GM18867 (cell line): ENCODE measurements around the gene MAGEA2B.
A peak's percentile ranks its signal among the peaks of the same experiment; 100 is the strongest.
"Not testable (repeated sequence)": the region's sequence is repeated elsewhere in the genome, so short reads cannot be mapped to it uniquely, and the experiment has no call there.

Experiments
- ATAC-seq: cut with Tn5 transposase; IDR thresholded peaks from one replicate; pipeline ENCODE4 v1.9.1; 2021; ENCODE audit warnings: mild to moderate bottlenecking, moderate library complexity; ENCODE audit not compliant: unreplicated experiment

The MAGEA2B gene

DNA sequence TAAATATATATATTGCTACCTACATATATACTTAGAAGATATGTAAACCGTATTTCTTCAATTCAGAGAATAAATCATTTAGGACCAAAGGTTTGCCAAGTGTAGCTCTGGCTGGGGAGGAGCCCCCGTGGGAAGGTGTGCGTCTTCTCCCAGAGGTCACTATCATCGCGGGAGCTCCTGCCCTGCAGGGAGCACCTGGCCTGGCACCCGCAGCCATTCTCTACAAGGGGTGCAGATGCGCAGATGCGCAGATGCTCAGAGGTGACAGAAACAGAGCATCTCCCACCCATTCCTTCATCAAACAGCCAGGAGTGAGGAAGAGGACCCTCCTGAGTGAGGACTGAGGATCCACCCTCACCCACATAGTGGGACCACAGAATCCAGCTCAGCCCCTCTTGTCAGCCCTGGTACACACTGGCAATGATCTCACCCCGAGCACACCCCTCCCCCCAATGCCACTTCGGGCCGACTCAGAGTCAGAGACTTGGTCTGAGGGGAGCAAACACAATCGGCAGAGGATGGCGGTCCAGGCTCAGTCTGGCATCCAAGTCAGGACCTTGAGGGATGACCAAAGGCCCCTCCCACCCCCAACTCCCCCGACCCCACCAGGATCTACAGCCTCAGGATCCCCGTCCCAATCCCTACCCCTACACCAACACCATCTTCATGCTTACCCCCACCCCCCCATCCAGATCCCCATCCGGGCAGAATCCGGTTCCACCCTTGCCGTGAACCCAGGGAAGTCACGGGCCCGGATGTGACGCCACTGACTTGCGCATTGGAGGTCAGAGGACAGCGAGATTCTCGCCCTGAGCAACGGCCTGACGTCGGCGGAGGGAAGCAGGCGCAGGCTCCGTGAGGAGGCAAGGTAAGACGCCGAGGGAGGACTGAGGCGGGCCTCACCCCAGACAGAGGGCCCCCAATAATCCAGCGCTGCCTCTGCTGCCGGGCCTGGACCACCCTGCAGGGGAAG, at the start of gene MAGEA2B:
MAGEA2B (plus strand) TSS at position 814 of the 973 bp plus-strand sequence. CDS start 2,479 bp downstream, outside the sequence.
- not testable (repeated sequence) for ATAC-seq

GRCh38 chrX:152674135-152674534, 40.3 kb upstream of the MAGEA2B start:
- no peak for ATAC-seq

DNA sequence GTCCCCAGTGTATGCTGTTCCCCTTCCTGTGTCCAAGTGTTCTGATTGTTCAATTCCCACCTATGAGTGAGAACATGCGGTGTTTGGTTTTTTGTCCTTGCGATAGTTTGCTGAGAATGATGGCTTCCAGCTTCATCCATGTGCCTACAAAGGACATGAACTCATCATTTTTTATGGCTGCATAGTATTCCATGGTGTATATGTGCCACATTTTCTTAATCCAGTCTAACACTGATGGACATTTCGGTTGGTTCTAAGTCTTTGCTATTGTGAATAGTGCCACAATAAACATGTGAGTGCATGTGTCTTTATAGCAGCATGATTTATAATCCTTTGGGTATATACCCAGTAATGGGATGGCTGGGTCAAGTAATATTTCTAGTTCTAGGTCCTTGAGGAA, 39.8 kb upstream of the MAGEA2B start:
- ATAC-seq: not testable (repeated sequence)

DNA sequence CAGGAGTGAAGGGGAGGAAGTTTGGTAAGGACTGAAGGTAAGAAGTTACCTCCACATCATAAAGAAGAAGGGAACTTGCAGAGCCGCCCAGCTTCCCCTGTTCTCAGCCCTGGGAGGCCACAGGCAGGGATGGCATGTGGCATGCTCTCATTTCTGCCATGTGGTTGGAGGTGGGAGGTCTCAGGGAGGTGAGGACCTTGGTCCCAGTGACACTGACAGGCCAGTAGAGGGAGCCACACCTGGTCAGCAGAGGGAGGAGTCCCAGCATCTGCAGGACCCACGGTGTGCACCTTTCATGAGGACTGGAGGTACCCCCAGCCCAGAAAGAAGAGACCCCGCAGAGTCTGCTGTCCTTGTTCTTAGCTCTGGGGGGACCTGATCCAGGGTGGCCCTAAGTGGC, 33.4 kb upstream of the MAGEA2B start:
- peak; percentile 97 for ATAC-seq

DNA sequence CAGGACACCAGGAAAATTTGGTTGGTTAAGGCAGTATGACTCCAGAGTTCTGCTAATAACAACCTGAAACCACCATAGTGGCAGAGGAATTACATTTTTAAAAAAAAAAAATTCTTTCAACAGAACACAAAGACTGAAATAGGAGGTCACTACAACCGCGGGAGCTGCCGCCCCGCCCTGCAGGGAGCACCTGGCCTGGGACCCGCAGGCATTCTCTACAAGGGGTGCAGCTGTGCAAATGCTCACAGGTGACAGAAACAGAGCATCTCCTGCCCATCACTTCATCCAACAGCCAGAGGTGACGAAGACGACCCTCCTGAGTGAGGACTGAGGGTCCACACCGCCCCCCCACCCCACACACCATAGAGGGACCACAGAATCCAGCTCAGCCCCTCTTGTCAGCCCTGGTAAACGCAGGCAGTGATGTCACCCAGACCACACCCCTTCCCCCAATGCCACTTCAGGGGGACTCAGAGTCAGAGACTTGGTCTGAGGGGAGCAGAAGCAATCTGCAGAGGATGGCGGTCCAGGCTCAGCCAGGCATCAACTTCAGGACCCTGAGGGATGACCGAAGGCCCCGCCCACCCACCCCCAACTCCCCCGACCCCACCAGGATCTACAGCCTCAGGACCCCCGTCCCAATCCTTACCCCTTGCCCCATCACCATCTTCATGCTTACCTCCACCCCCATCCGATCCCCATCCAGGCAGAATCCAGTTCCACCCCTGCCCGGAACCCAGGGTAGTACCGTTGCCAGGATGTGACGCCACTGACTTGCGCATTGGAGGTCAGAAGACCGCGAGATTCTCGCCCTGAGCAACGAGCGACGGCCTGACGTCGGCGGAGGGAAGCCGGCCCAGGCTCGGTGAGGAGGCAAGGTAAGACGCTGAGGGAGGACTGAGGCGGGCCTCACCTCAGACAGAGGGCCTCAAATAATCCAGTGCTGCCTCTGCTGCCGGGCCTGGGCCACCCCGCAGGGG, 16.2 kb upstream of the MAGEA2B start, which contains the start of gene MAGEA3:
MAGEA3 (plus strand) TSS at position 843 of the 980 bp plus-strand sequence. CDS start 2,039 bp downstream, outside the sequence.
- not testable (repeated sequence) for ATAC-seq

GRCh38 chrX:152700390-152700789, 14.0 kb upstream of the MAGEA2B start:
- not testable (repeated sequence) for ATAC-seq

DNA sequence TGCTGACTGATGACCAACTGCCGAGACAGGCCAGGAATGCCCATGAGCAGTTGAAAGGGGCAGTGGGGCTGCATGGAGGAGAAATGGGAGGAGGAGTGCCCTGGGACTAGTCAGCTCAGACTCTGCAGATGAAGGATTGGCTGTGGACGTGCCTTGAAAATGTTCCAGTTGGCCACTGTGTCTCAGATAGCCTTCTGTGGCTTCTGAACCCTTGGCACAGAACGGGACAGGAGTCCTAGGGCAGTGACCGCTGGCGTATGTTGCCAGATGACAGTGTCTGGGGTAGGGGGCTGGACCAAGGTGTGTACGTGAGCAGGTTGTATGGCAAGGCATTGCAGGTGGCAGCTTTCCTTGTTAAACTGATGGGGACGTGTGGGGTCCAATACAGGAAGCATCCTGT, 7.9 kb upstream of the MAGEA2B start:
- ATAC-seq: not testable (repeated sequence)

- not testable (repeated sequence) for ATAC-seq
Measured at GRCh38 chrX:152709173-152709572, 5.3 kb upstream of the MAGEA2B start, which contains the start of gene CSAG2. Gene CSAG2 (minus strand): TSS chrX:152709273. CDS start chrX:152709112, 161 bp downstream.

DNA sequence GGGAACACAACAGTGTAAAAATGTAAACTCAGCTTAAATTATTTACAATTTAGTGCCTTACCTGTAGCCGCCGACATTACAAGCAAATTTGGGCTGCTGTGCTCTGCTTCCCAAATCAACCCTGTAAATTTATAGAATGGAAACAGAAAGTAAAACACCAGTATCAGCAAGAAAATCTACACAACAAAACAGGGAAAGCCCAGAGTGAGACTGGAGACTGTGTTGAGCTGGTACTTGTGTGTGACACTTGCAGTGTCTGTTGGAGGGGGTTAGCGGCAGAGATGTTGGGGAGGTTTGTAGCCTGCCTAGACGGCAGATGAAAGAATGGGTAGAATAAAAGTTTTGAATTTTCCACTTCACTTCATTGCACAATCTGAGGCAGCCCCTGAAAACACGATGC, 1.2 kb upstream of the MAGEA2B start:
- not testable (repeated sequence) for ATAC-seq

DNA sequence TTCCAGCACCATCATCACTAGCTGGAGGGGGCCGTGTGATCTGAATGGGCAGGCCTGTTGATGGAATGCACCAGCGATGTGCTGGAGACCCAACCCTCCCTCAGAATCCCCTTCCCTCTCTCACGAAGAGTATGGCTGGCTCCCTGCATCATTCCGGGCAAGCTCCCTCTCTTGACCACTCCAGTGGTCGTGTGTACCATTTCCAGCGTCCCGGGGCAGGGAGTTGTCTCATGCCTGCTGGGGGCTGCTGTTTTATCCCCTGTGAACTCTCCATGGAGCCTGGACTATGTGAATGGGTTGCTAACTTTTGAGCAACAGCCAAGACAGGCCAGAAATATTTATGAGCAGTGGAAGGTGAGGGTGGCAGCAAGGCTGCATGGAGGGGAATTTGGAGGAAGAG, 11.0 kb downstream of the MAGEA2B start:
- ATAC-seq: no peak

DNA sequence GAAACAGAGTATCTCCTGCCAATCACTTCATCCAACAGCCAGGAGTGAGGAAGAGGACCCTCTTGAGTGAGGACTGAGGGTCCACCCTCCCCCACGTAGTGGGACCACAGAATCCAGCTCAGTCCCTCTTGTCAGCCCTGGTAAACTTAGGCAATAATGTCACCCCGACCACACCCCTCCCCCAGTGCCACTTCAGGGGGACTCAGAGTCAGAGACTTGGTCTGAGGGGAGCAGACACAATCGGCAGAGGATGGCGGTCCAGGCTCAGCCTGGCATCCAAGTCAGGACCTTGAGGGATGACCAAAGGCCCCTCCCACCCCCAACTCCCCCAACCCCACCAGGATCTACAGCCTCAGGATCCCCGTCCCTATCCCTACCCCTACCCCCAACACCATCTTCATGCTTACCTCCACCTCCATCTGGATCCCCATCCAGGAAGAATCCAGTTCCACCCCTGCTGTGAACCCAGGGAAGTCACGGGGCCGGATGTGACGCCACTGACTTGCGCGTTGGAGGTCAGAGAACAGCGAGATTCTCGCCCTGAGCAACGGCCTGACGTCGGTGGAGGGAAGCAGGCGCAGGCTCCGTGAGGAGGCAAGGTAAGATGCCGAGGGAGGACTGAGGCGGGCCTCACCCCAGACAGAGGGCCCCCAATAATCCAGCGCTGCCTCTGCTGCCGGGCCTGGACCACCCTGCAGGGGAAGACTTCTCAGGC, 19.0 kb downstream of the MAGEA2B start, which contains the start of the genes CSAG1 and MAGEA12:
CSAG1 (minus strand) TSS at position 461 of the 715 bp plus-strand sequence. CDS start 1,261 bp downstream, outside the sequence.
MAGEA12 (plus strand) TSS at position 497 of the 715 bp plus-strand sequence. CDS start 2,405 bp downstream, outside the sequence.
- no peak for ATAC-seq

DNA sequence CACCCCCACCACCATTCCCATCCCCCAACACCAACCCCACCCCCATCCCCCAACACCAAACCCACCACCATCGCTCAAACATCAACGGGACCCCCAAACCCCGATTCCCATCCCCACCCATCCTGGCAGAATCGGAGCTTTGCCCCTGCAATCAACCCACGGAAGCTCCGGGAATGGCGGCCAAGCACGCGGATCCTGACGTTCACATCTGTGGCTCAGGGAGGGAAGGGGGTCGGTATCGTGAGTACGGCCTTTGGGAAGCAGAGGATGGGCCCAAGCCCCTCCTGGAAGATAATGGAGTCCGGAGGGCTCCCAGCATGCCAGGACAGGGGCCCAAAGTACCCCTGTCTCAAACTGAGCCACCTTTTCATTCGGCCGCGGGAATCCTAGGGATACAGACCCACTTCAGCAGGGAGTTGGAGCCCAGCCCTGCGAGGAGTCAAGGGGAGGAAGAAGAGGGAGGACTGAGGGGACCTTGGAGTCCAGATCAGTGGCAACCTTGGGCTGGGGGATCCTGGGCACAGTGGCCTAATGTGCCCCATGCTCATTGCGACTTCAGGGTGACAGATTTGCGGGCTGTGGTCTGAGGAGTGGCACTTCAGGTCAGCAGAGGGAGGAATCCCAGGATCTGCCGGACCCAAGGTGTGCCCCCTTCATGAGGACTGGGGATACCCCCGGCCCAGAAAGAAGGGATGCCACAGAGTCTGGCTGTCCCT, 19.9 kb downstream of the MAGEA2B start:
- ATAC-seq: not testable (repeated sequence)

- ATAC-seq: no peak
Measured at GRCh38 chrX:152735101-152735500, 20.7 kb downstream of the MAGEA2B start.

DNA sequence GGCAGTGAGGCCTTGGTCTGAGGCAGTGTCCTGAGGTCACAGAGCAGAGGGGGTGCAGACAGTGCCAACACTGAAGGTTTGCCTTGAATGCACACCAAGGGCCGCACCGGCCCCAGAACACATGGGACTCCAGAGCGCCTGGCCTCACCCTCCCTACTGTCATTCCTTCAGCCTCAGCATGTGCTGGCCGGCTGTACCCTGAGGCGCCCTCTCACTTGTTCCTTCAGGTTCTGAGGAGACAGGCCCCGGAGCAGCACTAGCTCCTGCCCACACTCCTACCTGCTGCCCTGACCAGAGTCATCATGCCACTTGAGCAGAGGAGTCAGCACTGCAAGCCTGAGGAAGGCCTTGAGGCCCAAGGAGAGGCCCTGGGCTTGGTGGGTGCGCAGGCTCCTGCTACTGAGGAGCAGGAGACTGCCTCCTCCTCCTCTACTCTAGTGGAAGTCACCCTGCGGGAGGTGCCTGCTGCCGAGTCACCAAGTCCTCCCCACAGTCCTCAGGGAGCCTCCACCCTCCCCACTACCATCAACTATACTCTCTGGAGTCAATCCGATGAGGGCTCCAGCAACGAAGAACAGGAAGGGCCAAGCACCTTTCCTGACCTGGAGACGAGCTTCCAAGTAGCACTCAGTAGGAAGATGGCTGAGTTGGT, 21.6 kb downstream of the MAGEA2B start:
- no peak for ATAC-seq

DNA sequence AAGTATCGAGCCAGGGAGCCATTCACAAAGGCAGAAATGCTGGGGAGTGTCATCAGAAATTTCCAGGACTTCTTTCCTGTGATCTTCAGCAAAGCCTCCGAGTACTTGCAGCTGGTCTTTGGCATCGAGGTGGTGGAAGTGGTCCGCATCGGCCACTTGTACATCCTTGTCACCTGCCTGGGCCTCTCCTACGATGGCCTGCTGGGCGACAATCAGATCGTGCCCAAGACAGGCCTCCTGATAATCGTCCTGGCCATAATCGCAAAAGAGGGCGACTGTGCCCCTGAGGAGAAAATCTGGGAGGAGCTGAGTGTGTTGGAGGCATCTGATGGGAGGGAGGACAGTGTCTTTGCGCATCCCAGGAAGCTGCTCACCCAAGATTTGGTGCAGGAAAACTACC, 22.1 kb downstream of the MAGEA2B start:
- ATAC-seq: not testable (repeated sequence)

DNA sequence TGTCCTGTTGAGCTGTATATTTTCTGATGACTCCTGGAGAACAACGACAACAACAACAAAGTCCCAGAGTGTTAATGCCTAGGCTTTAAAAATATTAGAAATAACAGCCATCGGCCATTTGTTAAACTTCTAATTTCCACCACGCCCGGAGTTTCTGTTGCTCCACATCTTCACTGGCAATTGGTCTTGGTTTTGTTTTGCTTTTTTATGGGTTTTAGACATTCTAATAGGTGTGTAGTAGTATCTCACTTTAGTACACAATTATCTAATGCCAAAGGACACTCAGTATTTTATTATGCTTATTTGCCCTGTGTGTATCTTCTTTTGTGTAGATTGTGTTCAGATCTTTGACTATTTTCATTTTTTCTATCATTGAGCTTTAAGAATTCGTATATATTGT, 24.1 kb downstream of the MAGEA2B start:
- ATAC-seq: no peak

- not testable (repeated sequence) for ATAC-seq
Measured at GRCh38 chrX:152753686-152754650, 39.5 kb downstream of the MAGEA2B start, which contains the start of gene MAGEA2. Gene MAGEA2 (minus strand): TSS chrX:152753842. CDS start chrX:152751363, 2,479 bp downstream.
